HG03025 (cell line): Measurements from ENCODE around the gene CDC37L1.

Source experiments
- ATAC-seq: cut with Tn5 transposase; IDR thresholded peaks from one replicate; pipeline ENCODE4 v1.9.1; 2021; ENCODE audit warnings: mild to moderate bottlenecking, moderate library complexity; ENCODE audit not compliant: unreplicated experiment, low FRiP score

CDC37L1 gene

DNA sequence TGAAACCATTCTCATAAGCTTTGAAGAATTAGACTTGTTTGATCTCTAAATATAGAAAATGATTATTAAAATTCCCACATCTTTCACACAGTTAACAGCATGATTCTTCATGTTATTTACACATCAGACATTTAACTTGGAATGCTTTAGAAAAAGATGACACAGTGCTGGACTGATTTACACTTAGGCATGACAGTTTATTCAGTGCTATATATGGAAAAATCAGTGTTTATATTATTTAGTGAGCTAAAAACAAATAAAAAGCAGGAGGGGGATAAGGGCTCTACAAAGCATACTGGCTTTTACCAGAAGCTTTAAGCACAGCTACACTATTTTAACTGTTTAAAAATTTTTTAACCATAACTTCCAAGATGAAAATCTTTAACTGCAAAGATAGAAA is 30.0 kb downstream of the CDC37L1 start:
- no peak for ATAC-seq

DNA sequence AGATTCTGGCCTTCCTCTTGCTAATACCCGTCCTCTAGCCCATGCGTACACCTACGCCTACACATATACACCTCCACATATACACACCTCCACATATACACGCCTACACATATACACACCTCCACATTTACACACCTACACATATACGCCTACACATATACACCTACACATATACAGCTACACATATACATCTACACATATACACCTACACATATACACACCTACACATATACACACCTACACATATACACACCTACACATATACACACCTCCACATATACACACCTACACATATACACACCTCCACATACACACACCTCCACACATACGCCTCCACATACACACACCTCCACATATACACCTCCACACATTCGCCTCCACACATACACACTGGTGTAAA is 34.5 kb downstream of the CDC37L1 start:
- no peak for ATAC-seq

GRCh38 chr9:4714266-4715016 is 35.1 kb downstream of the CDC37L1 start:
- ATAC-seq, result no peak

DNA sequence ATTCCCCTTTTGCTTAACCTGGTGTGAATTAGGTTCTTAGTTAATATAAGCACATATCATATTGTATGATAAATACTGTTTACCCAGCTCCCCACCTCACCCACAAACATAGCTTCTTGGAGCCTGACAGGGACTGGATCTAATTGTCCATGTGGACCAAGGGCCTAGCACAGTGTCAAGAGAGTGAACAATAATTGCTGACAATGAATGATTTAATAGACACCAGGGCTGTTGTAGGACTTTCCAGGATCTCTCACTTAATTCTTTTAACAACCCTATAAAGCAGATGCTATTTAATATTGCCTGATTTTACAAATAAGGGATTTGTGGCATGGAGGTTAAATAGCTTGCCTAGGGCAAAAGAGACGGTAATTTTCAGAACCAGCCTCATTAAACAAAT is 36.8 kb downstream of the CDC37L1 start:
- no peak for ATAC-seq

DNA sequence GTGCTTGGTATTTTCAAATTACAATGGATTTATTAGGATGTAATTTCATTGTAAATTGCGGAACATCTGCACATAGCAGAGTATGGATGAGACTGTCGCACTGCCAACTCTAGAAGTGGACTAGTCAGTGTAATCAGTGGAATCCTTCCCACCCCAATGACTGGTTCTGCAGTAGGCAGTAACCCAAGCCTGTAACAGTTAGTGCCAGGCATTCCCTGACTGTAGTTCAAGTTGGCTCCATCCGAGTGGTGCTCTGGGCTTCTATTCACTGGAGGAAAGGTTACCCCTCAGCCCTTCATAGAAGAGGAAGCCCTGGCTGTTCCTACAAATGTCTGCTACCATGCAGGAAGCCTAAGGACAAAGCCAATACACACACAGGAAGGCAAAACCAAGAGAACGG is 38.4 kb downstream of the CDC37L1 start:
- no peak for ATAC-seq

- no peak for ATAC-seq
Observed at GRCh38 chr9:4718911-4719310, 39.5 kb downstream of the CDC37L1 start.

DNA sequence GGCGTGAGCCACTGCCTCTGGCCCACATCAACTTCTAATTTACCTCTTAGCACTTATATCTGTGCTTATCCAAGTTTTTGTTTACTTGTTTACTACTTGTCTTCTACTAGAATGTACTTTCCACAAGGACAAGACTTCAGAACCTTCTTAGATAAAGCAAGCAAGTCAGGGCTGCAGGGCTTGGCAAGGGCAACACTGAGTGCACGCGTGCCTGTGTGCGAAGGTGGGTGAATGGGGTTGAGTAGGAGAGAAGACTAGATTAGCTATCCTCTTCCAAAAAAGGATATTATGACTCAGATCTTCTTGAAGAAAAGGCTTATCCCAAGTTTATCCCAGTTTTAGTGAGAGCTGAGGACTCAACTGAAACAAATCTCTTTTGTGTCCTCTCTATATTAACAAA is 42.4 kb downstream of the CDC37L1 start:
- no peak for ATAC-seq

GRCh38 chr9:4725706-4726442 is 46.5 kb downstream of the CDC37L1 start:
- no peak for ATAC-seq

- no peak for ATAC-seq
Observed at GRCh38 chr9:4727593-4727992, 48.2 kb downstream of the CDC37L1 start.

DNA sequence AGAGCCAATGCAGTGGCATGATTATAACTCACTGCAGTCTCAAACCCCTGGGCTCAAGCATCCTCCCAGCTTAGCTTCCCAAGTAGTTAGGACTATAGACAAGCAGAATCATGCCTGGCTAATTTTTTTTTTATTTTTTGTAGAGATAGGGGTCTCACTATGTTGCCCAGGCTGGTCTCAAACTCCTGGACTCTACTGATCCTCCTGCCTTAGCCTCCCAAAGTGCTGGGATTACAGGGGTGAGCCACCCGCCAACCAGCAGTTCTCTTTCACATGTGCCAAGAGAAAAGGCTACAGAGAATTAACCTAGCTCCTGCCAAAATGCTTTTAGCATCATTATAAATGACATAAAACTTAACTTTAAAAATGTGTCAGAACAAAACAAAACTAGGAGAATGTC is 53.5 kb downstream of the CDC37L1 start:
- ATAC-seq, result no peak

DNA sequence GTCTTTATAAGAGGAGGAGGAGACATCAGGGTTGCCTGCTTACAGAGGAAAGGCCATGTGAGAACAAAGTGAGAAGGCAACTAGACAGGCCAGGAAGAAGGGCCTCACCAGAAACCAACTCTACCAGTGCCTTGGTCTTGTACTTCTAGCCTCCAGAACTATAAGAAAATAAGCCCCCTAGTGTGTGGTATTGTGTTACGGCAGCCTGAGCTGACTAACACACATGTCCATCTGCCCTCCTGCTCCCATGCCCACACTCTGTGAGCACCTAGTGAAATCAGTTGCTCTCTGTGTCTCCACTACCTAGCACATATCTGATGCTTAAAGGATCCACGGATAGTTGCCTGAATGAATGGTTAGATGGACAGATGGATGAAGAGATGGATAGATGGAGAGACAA is 54.8 kb downstream of the CDC37L1 start:
- ATAC-seq, result no peak

DNA sequence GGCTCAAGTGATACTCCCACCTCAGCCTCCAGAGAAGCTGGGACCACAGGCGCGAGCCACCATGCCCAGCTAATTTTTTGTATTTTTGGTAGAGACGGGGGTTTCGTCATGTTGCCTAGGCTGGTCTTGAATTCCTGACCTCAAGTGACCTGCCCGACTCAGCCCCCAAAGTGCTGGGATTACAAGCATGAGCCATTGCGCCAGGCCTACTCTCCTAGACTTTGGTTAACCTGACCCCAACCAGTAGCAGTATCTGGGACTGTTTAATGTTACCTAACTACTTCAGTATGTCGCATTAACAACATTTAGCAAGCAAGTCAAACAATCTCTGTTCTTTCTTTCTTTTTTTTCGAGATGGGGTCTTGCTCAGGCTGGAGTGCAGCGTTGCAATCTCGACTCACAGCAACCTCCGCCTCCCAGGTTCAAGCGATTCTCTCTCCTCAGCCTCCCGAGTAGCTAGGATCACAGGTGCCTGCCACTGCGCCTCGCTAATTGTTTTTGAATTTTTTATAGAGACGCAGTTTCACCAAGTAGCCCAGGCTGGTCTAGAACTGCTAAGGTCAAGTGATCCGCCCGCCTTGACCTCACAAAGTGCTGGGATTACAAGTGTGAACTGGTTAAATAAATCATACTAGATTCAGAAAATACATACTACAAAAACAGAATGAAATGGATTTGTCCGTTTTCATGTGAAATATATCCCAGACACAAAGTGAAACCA is 59.7 kb downstream of the CDC37L1 start:
- no peak for ATAC-seq

DNA sequence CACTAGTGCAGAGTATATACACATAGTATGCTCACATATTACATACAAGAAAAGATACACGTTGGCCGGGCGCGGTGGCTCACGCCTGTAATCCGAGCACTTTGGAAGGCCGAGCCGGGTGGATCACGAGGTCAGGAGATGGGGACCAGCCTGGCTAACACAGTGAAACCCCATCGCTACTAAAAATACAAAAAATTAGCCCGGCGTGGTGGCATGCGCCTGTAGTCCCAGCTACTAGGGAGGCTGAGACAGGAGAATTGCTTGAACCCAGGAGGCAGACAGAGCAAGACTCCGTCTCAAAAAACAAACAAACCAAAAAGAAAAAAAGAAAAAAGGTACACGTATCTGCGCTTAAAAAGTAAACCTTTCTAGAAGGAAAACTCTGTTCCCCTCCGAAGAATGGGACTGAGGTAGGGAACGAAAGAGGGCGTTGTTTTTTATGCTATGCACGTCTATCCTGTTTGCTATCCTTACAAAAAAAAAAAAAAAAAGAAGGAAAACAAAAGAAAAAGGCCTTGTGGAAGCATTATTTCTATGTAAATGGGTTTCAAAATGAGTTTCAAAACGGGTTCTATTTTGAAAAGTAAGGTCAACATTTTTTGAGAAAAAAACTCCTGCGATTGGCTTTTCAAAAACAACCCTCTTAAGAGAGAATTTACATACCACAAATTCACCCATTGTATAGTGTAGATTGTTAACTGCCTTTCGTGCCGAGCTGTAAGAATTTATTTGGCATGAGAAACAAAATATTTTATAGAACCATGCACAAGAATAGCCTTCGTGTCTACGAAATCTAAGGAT is 60.4 kb downstream of the CDC37L1 start:
- ATAC-seq, result no peak

GRCh38 chr9:4740388-4740637 is 60.9 kb downstream of the CDC37L1 start:
- ATAC-seq, result no peak

- peak; percentile 88 for ATAC-seq
Observed at GRCh38 chr9:4740638-4741364, 61.4 kb downstream of the CDC37L1 start, which contains the start of gene AK3. Gene AK3 (minus strand): TSS chr9:4741202. CDS start chr9:4741087, 115 bp downstream.

GRCh38 chr9:4741365-4742089 is 62.2 kb downstream of the CDC37L1 start:
- peak; percentile 9 for ATAC-seq

DNA sequence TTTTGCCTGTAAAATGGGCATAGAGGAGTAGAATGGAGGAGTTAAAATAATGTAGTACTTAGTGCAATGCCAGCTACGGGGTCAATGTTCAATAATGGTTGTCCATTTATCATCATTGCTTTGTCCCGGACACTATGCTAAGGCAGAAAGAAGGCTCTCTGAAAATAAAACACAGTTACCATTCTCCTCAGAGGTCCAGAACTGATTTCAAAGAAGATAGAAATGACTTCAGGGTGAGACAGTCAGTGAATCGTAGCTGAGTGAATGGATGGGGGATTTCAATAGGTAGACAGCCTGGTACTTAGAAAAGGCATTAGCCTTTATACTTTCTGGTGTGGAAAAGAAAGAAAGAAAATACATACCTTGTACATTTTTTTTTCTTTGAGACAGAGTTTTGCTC is 62.9 kb downstream of the CDC37L1 start:
- ATAC-seq, result no peak

DNA sequence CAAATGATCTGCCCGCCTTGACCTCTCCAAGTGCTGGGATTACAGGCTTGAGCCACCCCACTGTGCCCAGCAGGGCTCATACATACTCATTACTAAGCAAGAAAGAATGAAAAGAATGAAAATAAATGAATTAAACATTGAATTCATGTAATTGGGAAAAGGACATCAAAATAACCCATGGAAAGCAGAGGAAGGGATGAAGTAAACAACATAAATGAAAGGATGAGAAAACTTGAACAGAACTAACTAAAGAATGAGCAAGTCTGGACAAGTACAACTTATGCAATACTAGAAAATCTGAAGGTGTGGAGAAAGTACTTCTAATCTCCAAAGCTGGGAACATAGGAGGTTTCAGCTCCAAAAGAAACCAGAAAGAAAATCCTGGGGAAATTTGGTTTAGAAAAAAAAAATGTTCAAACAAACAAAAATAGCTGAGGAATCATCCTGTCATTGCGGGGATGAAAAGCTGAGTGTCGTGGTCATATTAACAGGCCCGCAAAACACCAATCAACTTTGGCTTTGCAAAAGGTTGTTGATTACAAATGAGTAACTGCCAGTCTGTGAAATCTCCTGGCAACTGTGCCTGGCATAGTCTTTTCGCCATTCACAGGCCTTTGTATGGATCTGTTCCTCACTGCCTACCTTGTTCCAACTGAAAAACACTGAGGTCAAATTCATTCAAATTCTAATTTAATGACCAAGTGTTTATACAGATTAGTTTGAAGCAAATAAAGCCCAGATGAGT is 63.9 kb downstream of the CDC37L1 start:
- no peak for ATAC-seq
